CD4-positive, alpha-beta T cell treated with Interleukin-12 subunit alpha and Interleukin-12 subunit beta, for 1 hour (primary cell): ENCODE measurements around the gene CAT.
A peak's percentile ranks its signal among the peaks of the same experiment; 100 is the strongest.

Experiments used
- DNase-seq: peaks from one replicate; pipeline ENCODE4 v3.0.0-alpha.2; 2020

Gene CAT

DNA sequence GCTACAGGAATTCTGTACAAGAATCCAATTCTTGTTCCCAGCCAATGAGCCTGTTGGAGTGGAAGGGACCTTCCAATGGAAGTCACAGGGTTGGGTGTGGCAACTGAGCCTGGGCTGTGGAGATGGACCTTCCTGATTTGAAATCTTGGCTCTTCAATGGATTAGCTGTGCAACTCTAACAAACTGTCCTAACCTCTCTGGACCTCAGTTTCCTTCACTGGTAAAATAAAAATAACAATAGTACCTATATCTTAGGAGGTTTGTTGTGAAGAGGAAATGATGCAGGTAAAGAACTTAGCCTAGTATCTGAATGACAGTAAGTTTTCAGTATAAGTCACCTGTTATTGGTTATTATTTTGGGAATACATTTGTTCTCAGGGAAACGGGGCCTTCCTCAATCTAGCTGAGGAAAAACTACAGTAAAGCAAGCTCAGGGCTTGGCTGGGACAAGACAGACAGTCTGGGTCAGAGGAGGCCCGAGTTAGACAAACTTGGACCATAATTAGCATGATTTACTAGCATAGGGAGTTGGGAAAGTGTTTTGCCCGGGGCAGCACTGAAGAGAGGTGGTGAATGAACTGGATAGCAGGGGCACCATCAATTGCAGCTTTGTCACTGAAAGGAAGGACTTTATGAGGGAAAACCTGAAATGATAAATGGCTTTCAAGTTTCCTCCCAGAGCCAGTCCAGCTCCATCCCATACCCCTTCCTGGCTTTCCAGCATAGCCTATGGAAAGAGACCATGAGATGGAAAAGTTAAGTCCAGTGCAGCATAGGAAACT, 61.2 kb downstream of the CAT start:
- no peak for DNase-seq

- no peak for DNase-seq
Observed at GRCh38 chr11:34501500-34501899, 62.8 kb downstream of the CAT start.

- DNase-seq: no peak
Observed at GRCh38 chr11:34501949-34502348, 63.2 kb downstream of the CAT start.

- no peak for DNase-seq
Observed at GRCh38 chr11:34502949-34503348, 64.2 kb downstream of the CAT start.

DNA sequence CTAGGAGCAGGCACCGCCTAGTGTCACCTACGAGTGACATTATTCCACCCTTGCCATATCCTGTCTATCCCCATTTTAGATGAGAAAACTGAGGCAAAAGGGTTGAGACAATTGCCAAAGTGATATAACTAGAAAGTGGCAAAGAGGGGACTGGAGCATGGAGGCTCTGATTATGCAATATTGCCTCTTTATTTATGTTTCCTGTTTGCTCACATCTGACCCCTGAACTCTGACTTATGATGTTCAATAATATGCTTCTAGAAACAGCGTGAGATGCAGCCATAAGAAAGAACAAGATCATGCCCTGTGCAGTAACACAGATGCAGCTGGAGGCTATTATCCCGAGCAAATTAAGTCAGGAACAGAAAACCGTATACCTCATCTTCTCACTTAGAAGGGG, 67.1 kb downstream of the CAT start:
- no peak for DNase-seq

GRCh38 chr11:34507156-34507555, 68.4 kb downstream of the CAT start:
- no peak for DNase-seq

DNA sequence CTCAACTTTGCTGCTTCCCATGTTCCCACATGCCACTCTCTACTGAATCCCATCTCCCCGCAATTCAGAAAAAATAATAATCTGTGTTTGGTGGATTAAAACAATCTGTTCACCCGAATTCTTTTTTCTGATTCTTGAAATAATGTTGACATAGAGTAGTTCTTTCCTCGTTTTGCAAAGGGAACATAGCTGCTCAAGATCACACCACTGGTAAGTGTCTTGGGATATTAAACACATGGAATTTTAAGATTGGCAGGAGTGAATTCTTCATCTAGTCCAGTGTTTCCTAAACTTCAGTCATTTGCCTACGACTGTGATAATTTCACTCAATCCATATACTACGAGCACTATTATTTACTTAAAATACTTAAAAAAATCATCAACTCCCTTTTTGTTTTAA, 68.9 kb downstream of the CAT start:
- no peak for DNase-seq

GRCh38 chr11:34508524-34508923, 69.8 kb downstream of the CAT start:
- DNase-seq: no peak

DNA sequence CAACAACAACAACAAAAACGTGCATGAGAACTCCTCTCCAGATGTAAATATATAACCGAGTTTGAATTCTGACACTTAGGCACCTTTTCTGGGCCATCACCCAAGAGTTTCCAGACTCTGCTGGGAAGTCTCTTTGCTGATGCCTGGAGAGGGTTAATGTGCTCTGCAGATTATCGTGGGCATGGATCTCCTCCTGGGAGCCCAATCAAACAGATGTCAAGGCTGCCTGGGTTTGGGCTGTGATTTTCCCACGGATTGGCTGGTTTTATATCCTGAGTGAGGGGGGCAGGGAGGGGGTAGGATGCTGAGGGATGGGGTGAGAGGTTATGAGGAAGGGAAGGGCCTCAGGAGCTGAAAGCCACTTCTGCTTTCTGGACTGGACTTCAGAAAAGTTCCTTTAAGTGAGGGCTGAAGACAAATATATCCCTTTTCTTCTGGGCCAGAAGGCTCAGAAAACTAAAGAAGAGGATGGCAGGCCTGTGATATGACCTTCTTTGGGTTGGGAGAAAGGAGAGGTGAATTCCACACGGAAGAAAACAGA, 70.7 kb downstream of the CAT start:
- no peak for DNase-seq

DNA sequence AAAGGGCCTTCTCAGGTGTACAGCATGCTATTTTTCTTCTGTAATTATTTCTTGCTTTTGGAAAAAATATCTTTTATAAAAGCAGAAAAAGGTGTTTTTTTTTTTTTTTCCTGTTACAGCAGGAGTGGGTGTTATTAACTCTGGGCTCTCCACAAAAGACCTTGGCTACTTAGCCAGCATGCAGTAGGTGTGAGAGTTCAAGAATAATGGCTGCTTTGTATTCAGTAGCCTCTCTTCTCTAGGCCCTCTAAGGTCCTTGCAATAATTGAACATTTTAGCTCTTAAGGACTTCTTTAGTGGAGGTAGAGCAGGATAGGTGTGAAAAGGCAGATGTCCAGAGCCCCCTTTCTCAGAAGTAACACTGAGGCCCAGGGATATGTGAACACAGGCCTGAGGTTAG, 71.5 kb downstream of the CAT start:
- no peak for DNase-seq

DNA sequence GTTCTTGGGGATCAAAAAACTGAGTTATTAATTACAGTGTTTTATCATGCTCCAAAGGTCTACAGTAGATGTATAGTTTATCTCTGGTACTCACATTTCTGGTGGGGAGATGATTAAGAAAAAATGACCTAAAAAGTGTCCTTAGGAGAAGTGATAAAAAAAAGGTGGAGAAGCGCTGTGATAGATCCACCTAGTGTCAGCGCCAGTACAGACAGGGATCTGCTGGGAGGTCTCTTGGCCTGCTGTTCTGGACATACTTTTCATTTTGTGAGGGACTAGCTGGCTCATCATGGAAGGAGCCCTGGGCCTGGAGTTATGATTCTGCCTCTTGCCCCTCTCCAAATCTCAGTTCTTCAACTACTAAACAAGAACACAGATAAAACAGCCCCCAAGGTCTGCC, 71.9 kb downstream of the CAT start:
- no peak for DNase-seq

DNA sequence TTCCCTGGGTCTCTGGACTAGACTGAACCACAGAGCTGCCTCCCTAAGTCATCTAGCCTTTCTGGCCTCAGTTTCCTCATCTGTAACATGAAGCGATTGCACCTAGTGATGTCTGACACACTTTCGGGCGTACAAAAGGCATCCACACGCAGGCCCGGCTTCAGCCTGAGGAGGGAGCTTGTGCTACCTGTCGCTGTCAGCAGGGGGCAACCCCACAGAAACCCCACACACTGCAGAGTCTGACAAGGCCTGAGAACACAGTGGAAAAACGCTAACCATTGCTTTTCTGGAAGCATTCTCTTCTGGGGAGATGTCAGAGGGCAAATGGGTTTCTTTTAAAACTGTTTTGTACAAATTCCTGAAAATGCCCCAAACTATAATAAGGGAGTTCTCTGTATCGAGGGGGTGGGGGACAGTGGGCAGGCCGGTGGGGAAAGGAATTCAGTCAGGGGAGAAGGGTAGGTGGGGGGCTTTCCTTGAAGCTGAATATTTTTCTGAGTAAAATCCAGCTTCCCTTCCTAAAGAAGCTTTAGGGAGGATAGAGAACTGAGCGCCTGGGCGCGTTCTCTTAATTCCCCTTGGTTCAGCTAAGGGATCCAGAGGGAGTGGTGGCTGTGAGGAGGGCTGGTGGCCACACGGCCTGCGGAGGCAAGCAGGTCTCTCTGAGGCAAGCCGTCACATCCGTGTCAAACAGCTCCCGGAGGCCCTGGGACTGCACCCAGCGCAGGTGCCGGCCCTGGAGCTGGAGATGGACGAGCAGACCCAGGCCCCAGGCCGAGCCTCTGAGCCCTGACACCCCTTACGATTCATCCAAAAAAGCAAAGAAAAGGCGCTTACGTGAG, 74.3 kb downstream of the CAT start:
- DNase-seq: peak; percentile 42

- DNase-seq: no peak
Observed at GRCh38 chr11:34513682-34514449, 75.1 kb downstream of the CAT start, which contains the start of gene ELF5. Gene ELF5 (minus strand): TSS chr11:34513794. CDS start chr11:34505749, 8,045 bp downstream.

DNA sequence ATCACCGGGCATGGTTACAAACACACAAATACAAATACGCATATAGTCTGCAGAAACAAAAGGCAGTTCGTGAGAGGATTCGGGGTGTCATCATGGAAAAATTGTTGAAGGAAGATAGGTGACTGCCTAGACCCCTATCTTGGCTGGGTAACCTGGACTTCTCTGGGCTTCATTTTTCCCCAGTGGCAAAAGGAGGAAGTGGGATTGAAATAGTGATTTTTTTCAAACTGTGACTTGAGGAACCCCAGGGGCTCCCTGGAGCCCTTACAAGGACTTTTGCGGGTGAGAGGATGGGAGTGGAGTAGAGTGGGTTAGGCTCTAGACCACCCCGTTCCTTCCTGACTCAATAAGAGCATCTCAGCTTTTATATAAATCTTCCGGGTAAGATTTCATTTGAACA, 75.9 kb downstream of the CAT start:
- DNase-seq: no peak

DNA sequence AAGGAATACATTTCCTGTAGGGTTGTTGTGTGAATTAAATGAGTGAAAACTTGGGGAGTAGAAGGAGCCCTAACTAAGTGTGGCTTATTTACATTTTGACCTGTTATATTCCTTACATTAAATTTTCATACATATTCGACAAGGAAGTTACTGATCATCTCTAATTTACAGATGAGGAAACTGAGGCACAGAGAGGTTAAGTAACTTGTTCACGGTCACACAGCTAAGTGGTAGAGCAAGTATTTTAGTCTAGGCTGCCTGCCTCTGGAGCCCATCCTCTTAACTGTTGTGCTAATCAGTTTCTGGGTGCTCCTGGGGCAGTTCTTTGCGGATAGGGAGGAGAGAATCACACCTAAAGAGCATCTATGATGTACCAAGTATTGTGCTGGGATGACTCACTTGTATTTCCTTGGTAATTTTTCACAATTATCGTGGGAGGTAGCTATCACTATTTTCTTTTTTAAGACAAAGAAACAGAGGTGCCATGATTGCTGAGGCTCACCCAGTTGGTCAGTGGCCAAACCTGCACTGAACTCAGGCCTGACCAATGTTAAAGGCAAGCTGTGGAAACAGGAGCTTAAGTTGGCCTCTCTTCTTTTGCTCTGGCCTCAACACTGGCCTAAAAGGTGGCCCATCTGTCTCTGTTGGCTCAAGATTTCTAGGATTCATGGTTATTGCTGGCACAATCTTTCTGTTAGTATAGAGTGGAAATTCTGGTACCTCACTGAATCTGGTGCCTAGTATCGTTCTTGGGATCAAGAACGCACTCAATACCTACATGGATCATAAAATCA, 77.7 kb downstream of the CAT start:
- DNase-seq: no peak

DNA sequence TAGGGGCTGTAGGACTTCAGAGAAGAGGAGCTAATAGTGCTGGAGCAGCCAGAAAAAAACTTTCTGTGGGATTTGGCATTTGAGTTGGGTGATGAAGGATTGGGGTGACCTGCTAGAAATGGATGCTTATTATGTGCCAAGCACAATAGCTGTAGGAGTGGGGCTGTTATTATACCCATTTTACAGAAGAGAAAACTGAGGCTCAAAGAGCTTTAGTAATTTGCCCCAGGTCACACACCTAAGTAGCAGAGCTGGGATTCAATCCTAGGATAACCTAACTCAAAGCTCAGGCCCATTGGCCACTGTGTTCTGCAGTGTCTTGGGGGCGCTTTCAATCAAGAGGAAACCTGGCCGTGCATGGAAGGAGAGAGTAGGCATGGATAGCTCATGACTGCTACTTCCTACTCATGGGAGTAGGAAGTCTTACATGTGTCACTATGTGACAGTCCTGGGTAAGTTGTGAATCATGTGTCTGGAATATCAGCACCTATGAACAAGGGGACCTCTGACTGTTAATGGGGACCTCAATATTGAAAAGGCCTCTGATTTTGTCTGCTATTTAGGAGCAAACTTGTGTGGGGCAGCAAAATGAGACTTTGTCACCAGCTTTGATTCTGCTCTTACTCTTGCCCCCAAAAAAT, 81.0 kb downstream of the CAT start:
- no peak for DNase-seq

DNA sequence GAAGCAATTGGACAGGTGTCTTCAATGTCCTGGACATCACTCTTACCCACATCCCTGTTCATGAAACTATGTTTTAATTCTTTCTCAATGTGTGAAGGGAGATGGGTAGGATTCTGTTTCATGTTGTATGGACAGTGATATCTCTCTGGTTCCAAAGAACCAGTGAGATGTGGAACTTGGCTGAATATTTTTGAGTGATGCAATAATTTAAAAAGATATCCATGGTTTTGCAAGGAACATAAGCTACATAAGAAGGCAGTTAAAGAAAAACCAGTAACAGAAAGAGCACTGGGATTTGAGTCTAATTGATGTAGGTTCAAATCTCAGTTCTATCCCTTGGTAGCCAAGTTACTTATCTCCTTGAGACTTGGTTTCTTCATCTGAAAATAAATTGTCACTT, 82.5 kb downstream of the CAT start:
- no peak for DNase-seq
